Fibroblast of upper back skin (primary cell): ENCODE measurements around the gene DDAH2.

ENCODE experiments used
- DNase-seq: peaks from one replicate; pipeline ENCODE4 v3.0.0-alpha.2; 2013

Gene DDAH2

GRCh38 chr6:31728767-31729514 lies at the start of gene DDAH2:
Gene DDAH2, minus strand, starts transcription at chr6:31729299. Its CDS starts 138 bp downstream, at chr6:31729161.
- DNase-seq, result no peak

GRCh38 chr6:31778193-31778592 lies 49.1 kb upstream of the DDAH2 start:
- DNase-seq, result no peak

- no peak for DNase-seq
These were observed 48.6 kb upstream of the DDAH2 start for GRCh38 chr6:31777667-31778050.

- peak; percentile 67 for DNase-seq
These were observed 48.0 kb upstream of the DDAH2 start, which contains the start of gene VWA7 for GRCh38 chr6:31776989-31777666. Gene VWA7, minus strand, starts transcription at chr6:31777328. Its CDS starts 549 bp downstream, at chr6:31776779.

- DNase-seq, result no peak
These were observed 47.4 kb upstream of the DDAH2 start for GRCh38 chr6:31776485-31776988.

GRCh38 chr6:31775633-31776484 lies 46.8 kb upstream of the DDAH2 start:
- no peak for DNase-seq

- no peak for DNase-seq
These were observed 46.1 kb upstream of the DDAH2 start for GRCh38 chr6:31775184-31775583.

- peak; percentile 44 for DNase-seq
These were observed 42.9 kb upstream of the DDAH2 start for GRCh38 chr6:31771992-31772358.

- no peak for DNase-seq
These were observed 41.8 kb upstream of the DDAH2 start for GRCh38 chr6:31770860-31771259.

GRCh38 chr6:31769684-31770371 lies 40.7 kb upstream of the DDAH2 start:
- DNase-seq, result peak; percentile 43

- DNase-seq, result no peak
These were observed 39.5 kb upstream of the DDAH2 start for GRCh38 chr6:31768363-31769257.

- DNase-seq, result no peak
These were observed 38.1 kb upstream of the DDAH2 start for GRCh38 chr6:31767096-31767645.

GRCh38 chr6:31765910-31766794 lies 37.1 kb upstream of the DDAH2 start:
- no peak for DNase-seq

- no peak for DNase-seq
These were observed 36.4 kb upstream of the DDAH2 start for GRCh38 chr6:31765559-31765909.

GRCh38 chr6:31764198-31764597 lies 35.1 kb upstream of the DDAH2 start:
- no peak for DNase-seq

GRCh38 chr6:31763619-31763940 lies 34.5 kb upstream of the DDAH2 start:
- peak; percentile 53 for DNase-seq

GRCh38 chr6:31762878-31763618 lies 33.9 kb upstream of the DDAH2 start:
- DNase-seq, result no peak

GRCh38 chr6:31762356-31762755 lies 33.3 kb upstream of the DDAH2 start, which contains the start of gene SAPCD1:
Gene SAPCD1, plus strand, starts transcription at chr6:31762656. Its CDS starts 399 bp downstream, at chr6:31763055.
- no peak for DNase-seq

GRCh38 chr6:31761343-31761742 lies 32.2 kb upstream of the DDAH2 start:
- DNase-seq, result no peak

GRCh38 chr6:31760790-31761189 lies 31.7 kb upstream of the DDAH2 start:
- DNase-seq, result no peak
